Chondrocyte (in vitro differentiated cells): ENCODE measurements around the gene CSNK2A2. TPM values are rescaled to one million over a fixed set of nuclear protein-coding genes. Genes with fewer than 3 reads are reported as not detected.

Source experiments
- DNase-seq: peaks from one replicate; pipeline ENCODE4 v3.0.0; 2021; ENCODE audit warnings: mixed read lengths, low spot score
- H3K27ac Mint-ChIP-seq: one replicate; pipeline ENCODE4 v1.8.0; 2021; ENCODE audit warnings: mild to moderate bottlenecking, moderate library complexity, mixed read lengths; ENCODE audit not compliant: unreplicated experiment
- H3K27me3 Mint-ChIP-seq: 2 replicates; pipeline ENCODE4 v1.8.0; 2021; ENCODE audit warnings: low read depth, mixed read lengths
- H3K36me3 Mint-ChIP-seq: 2 replicates; pipeline ENCODE4 v1.8.0; 2021; ENCODE audit warnings: low read depth, mixed read lengths
- H3K4me1 Mint-ChIP-seq: 2 replicates; pipeline ENCODE4 v1.8.0; 2021; ENCODE audit warnings: low read depth, mild to moderate bottlenecking, mixed read lengths
- H3K4me3 Mint-ChIP-seq: one replicate; pipeline ENCODE4 v1.8.0; 2021; ENCODE audit warnings: mild to moderate bottlenecking, moderate library complexity, mixed read lengths; ENCODE audit not compliant: unreplicated experiment
- H3K9me3 Mint-ChIP-seq: 2 replicates; pipeline ENCODE4 v1.8.0; 2021; ENCODE audit warnings: low read depth, mixed read lengths
- CTCF ChIP-seq: fragments of 200-600 bp; sonication (generic); IDR thresholded peaks from 2 replicates; pipeline ENCODE4 v1.5.0; 2021; ENCODE audit warnings: antibody characterized with exemption, mild to moderate bottlenecking, moderate library complexity
- total RNA-seq: library from RNA; stranded (reverse); gene quantifications from 3 replicates; pipeline ENCODE4 v1.2.1, GENCODE V29; 2021

Gene CSNK2A2
- total RNA-seq, 1 donor from 2014 or later, result 69.6 TPM

DNA sequence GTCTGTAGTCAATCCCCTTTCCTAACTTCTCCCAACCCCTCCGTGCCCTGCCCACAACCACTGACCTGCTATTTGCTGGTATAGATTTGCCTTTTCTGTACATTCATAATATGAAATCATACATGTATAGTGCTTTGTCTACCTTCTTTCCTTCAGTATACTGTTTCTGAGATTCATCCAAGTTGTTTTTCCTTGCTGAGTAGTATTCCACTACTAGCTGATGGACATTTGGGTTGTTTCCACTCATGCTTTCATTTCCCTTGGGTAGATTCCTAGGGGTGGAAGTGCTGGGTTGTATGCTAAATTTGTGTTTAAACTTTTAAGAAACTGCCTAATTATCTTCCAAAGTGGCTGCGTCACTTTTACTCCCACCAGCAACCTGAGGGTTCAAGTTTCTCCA lies 27.7 kb downstream of the CSNK2A2 start:
- DNase-seq, result no peak
- Mint-ChIP-seq H3K4me3 (no peak overlapping the region), H3K27ac (no peak overlapping the region), H3K4me1 (no peaks in the 10 kb centered on the region), H3K27me3 (no peaks in the 10 kb centered on the region), H3K36me3 (peaks cover 34% of the 10 kb centered on the region), H3K9me3 (no peaks in the 10 kb centered on the region)
- no peak for TF ChIP-seq CTCF

DNA sequence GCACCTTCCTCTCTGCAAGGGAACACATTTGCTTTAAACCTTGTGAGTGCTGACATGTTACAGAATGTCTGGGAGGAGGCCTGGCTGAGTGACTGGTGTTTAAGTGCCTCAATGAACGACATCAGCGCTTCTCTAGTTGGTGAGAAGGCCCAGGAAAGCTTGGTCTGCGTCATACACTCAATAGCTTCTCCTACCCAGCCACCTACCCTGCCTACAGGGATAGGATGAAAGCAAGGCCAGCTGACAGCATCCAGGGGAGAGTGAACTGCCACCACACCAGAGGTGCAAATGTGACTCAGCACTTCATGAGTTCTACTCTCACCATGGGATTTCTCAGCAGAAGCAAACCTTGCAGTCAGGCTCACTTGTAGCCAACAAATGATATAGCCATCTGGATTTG lies 37.1 kb downstream of the CSNK2A2 start:
- DNase-seq, result no peak
- no peaks in the 10 kb centered on the region for H3K27me3 Mint-ChIP-seq
- peaks cover 41% of the 10 kb centered on the region for H3K36me3 Mint-ChIP-seq
- no peak overlapping the region for H3K27ac Mint-ChIP-seq
- no peaks in the 10 kb centered on the region for H3K9me3 Mint-ChIP-seq
- no peaks in the 10 kb centered on the region for H3K4me1 Mint-ChIP-seq
- no peak for TF ChIP-seq CTCF
- H3K4me3 Mint-ChIP-seq, result no peak overlapping the region

DNA sequence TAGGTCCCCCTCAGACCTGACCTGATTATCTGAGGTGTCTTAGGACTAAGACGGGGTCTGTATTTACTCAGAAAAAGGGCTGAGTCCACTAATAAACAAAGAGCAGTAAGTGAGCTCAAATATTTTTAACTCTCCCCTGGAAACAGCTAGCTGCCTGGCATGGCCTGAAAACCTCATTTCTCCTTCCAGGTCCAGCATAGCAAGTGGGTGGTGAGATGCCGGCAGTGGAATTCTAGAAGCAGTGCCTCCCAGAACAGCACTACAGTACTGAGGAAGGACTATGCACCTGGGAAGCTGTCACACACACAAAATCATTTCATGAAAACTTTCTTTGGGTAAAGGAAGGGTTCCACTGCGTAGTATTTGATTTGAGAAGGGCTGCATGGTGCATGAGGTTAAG lies 39.2 kb downstream of the CSNK2A2 start:
- no peak for TF ChIP-seq CTCF
- no peak for DNase-seq
- H3K27ac Mint-ChIP-seq, result no peak overlapping the region
- no peaks in the 10 kb centered on the region for H3K27me3 Mint-ChIP-seq
- H3K4me3 Mint-ChIP-seq, result no peak overlapping the region
- H3K36me3 Mint-ChIP-seq, result peaks cover 25% of the 10 kb centered on the region
- no peaks in the 10 kb centered on the region for H3K4me1 Mint-ChIP-seq
- H3K9me3 Mint-ChIP-seq, result no peaks in the 10 kb centered on the region

DNA sequence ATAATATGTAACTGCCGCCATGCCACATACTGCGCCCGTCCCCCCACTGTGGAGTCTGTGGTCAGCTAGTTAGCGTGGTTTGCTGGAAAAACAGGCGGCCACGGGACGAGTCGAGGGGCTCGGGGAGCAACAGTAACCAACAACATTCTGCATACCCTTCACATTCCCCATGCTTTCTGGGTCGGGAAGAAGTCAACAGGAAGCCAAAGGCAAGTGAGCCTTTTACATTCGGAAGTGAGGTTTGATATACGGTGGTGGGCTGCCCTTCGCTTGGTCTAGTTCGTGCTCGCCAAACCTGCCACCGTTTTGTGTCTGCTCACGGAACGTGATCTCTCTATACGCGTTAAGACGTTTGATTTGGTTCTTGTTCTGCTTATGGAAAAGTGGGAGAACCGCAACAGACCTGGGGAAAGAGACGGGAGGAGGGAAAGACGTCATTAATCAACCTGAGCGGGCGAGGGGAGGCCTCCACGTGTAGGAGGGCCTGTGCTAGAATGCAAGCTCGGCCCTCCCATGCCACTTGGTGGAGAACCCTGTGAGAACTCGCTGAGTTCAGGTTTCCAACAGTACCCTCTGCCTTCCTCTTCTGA lies 39.9 kb downstream of the CSNK2A2 start:
- Mint-ChIP-seq H3K36me3 (peaks cover 19% of the 10 kb centered on the region), H3K27me3 (no peaks in the 10 kb centered on the region), H3K9me3 (no peaks in the 10 kb centered on the region), H3K4me3 (no peak overlapping the region), H3K27ac (no peak overlapping the region), H3K4me1 (no peaks in the 10 kb centered on the region)
- no peak for TF ChIP-seq CTCF
- no peak for DNase-seq

DNA sequence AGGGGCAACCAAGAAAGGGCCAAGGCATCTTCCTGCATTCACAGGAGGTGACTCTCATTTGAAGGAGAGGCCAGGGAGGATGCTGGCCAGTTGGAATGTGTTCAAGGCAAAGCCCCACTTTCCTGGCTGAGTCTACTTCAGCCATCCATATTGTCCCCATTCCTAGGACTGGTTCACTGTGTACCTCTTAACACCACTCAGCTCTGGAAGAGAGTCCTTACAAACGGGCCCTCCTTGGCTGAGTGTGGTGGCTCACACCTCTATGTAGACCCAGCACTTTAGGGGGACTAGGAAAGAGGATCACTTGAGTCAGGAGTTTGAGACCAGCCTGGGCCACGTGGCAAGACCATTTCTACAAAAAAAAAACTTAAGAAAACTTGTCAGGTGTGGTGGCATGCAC lies 40.7 kb downstream of the CSNK2A2 start:
- no peaks in the 10 kb centered on the region for H3K27me3 Mint-ChIP-seq

More for the DNA sequence above, 40.7 kb downstream of the CSNK2A2 start:
- no peak overlapping the region for H3K4me3 Mint-ChIP-seq
- DNase-seq, result no peak
- H3K27ac Mint-ChIP-seq, result no peak overlapping the region
- no peaks in the 10 kb centered on the region for H3K9me3 Mint-ChIP-seq
- TF ChIP-seq CTCF, result no peak
- H3K36me3 Mint-ChIP-seq, result peaks cover 13% of the 10 kb centered on the region
- H3K4me1 Mint-ChIP-seq, result peaks cover 5% of the 10 kb centered on the region
